Lower lobe of right lung (tissue), 2 donors: Measurements from ENCODE around the gene IL2. TPM values are rescaled to one million over a fixed set of nuclear protein-coding genes. Genes with fewer than 3 reads are reported as not detected.

Experiments
- ATAC-seq, 2 donors: fragments of 200-7000 bp; cut with Tn5 transposase; one replicate each; pipeline ENCODE4 v1.9.1; 2020 to 2022; ENCODE audit warnings: mild to moderate bottlenecking in 2 of 2, moderate library complexity in 2 of 2
- DNase-seq: peaks from one replicate; pipeline ENCODE4 v3.0.0-alpha.2; 2020
- H3K27ac ChIP-seq: fragments of 200-600 bp; one replicate; pipeline ENCODE4 v1.8.0; 2022
- H3K27me3 ChIP-seq: fragments of 200-600 bp; one replicate; pipeline ENCODE4 v1.8.0; 2022; ENCODE audit warnings: low read depth
- H3K36me3 ChIP-seq: fragments of 200-600 bp; one replicate; pipeline ENCODE4 v1.8.0; 2022; ENCODE audit warnings: mild to moderate bottlenecking
- H3K4me1 ChIP-seq: fragments of 200-600 bp; one replicate; pipeline ENCODE4 v1.8.0; 2022
- H3K4me3 ChIP-seq: fragments of 200-600 bp; one replicate; pipeline ENCODE4 v1.8.0; 2022; ENCODE audit warnings: mild to moderate bottlenecking
- H3K9me3 ChIP-seq: fragments of 200-600 bp; one replicate; pipeline ENCODE4 v1.8.0; 2022
- CTCF ChIP-seq: fragments of 200-600 bp; IDR thresholded peaks from one replicate; pipeline ENCODE4 v1.8.0; 2022; ENCODE audit warnings: antibody characterized with exemption, mild to moderate bottlenecking
- intact Hi-C: fragments of 100-400 bp; cut with DNase I; formaldehyde crosslinking; loops from one replicate; pipeline ENCODE4 v1.11.0; 2022
- total RNA-seq: library from RNA; stranded (reverse); fragmentation: NEBNext Ultra II Directional; extraction: Animal tissue kit (Norgen Biotek cat#: 25700); gene quantifications from one replicate; pipeline ENCODE4 v1.2.1, GENCODE V29; 2021
- donor health status: DM: no; HTN: yes; CAD: no; lungs with severe emphysema.

The IL2 gene
- total RNA-seq, 1 donor from 2014 or later, result not detected

GRCh38 chr4:122481766-122482405 lies 25.4 kb upstream of the IL2 start:
- Histone ChIP-seq H3K4me1 (no peaks in the 10 kb centered on the region), H3K9me3 (no peaks in the 10 kb centered on the region), H3K27ac (no peak overlapping the region), H3K36me3 (no peaks in the 10 kb centered on the region), H3K27me3 (no peaks in the 10 kb centered on the region), H3K4me3 (no peak overlapping the region)
- intact Hi-C loops, result no loop called here
- TF ChIP-seq CTCF, result no peak
- DNase-seq (no peak), ATAC-seq (no peak)

GRCh38 chr4:122480655-122481487 lies 24.3 kb upstream of the IL2 start:
- TF ChIP-seq CTCF, result no peak
- DNase-seq, result no peak
- Histone ChIP-seq H3K27me3 (no peaks in the 10 kb centered on the region), H3K27ac (no peak overlapping the region), H3K36me3 (no peaks in the 10 kb centered on the region), H3K4me1 (no peaks in the 10 kb centered on the region), H3K4me3 (no peak overlapping the region), H3K9me3 (no peaks in the 10 kb centered on the region)
- intact Hi-C loops, result no loop called here
- ATAC-seq, result no peak

DNA sequence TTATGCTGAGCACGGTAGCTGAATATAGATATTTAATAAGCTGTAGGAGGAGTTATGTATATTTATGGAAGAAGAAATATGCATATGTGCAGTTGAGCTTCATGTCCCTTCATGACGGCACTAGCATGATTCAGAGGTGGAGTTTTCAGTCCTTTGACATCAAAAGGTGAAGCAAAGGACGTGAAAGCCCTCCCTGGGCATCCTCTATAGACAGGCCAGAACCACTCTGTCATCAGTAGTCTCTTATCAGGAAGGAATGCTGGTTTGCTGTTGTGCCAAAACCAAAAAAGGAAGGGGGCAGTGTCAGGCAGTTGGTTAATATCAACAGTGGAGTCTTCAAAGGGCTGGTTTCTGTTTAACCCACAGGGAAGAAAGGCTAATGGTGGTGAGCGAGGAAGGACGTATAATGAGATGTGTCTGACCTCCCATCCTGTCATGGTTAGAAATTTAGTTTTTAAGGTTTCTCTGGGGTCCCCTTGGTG lies 23.5 kb upstream of the IL2 start:
- DNase-seq, result no peak
- Histone ChIP-seq H3K36me3 (no peaks in the 10 kb centered on the region), H3K4me3 (no peak overlapping the region), H3K27ac (no peak overlapping the region), H3K9me3 (no peaks in the 10 kb centered on the region), H3K27me3 (no peaks in the 10 kb centered on the region), H3K4me1 (no peaks in the 10 kb centered on the region)
- TF ChIP-seq CTCF, result no peak
- intact Hi-C loops, result no loop called here
- no peak for ATAC-seq

GRCh38 chr4:122476745-122477144 lies 20.2 kb upstream of the IL2 start:
- TF ChIP-seq CTCF, result no peak
- Histone ChIP-seq H3K4me3 (no peak overlapping the region), H3K4me1 (no peaks in the 10 kb centered on the region), H3K27me3 (no peaks in the 10 kb centered on the region), H3K9me3 (no peaks in the 10 kb centered on the region), H3K27ac (no peak overlapping the region), H3K36me3 (no peaks in the 10 kb centered on the region)
- intact Hi-C loops, result no loop called here
- ATAC-seq, result no peak
- DNase-seq, result no peak

- TF ChIP-seq CTCF, result no peak
- Histone ChIP-seq H3K36me3 (no peaks in the 10 kb centered on the region), H3K4me3 (no peak overlapping the region), H3K9me3 (no peaks in the 10 kb centered on the region), H3K27ac (no peak overlapping the region), H3K4me1 (no peaks in the 10 kb centered on the region), H3K27me3 (no peaks in the 10 kb centered on the region)
- intact Hi-C loops, result no loop called here
- DNase-seq (no peak), ATAC-seq (no peak)
Observed at GRCh38 chr4:122476126-122476525, 19.6 kb upstream of the IL2 start.
